GM20000 (cell line): ENCODE measurements around the gene ANKS1B.

Experiments
- DNase-seq: peaks from one replicate; pipeline ENCODE4 v3.0.0; 2012; ENCODE audit warnings: low spot score
- CTCF ChIP-seq: IDR thresholded peaks from 2 replicates; pipeline ENCODE4 v1.5.1; 2012; ENCODE audit warnings: mild to moderate bottlenecking, control low read depth; ENCODE audit errors: extremely low read depth, missing control alignments

Gene ANKS1B

GRCh38 chr12:98780261-98780660 is 1204.5 kb downstream of the ANKS1B start:
- no peak for TF ChIP-seq CTCF
- no peak for DNase-seq

GRCh38 chr12:98772818-98773217 is 1211.9 kb downstream of the ANKS1B start:
- TF ChIP-seq CTCF, result no peak
- DNase-seq, result no peak

- TF ChIP-seq CTCF, result no peak
- DNase-seq, result no peak
Measured at GRCh38 chr12:98771811-98772752, 1212.7 kb downstream of the ANKS1B start.

GRCh38 chr12:98770230-98770629 is 1214.5 kb downstream of the ANKS1B start:
- DNase-seq, result no peak
- no peak for TF ChIP-seq CTCF

- TF ChIP-seq CTCF, result no peak
- no peak for DNase-seq
Measured at GRCh38 chr12:98769068-98769467, 1215.7 kb downstream of the ANKS1B start.

- DNase-seq, result no peak
- no peak for TF ChIP-seq CTCF
Measured at GRCh38 chr12:98767248-98767647, 1217.5 kb downstream of the ANKS1B start.

GRCh38 chr12:98763656-98764055 is 1221.1 kb downstream of the ANKS1B start:
- TF ChIP-seq CTCF, result no peak

More at GRCh38 chr12:98763656-98764055, 1221.1 kb downstream of the ANKS1B start:
- DNase-seq, result no peak
